Liver (tissue), 9 donors: Measurements from ENCODE around the gene HHAT. TPM values are rescaled to one million over a fixed set of nuclear protein-coding genes. Genes with fewer than 3 reads are reported as not detected.

Source experiments
- DNase-seq: peaks from one replicate; pipeline ENCODE4 v3.0.0-alpha.2; 2017; ENCODE audit warnings: low spot score
- H3K27ac ChIP-seq, 2 donors: one replicate each; pipeline ENCODE4 v1.7.0; 2013; ENCODE audit warnings: inconsistent platforms in 2 of 2, low read length in 2 of 2, control low read depth in 1 of 2, low read depth in 1 of 2, mild to moderate bottlenecking in 1 of 2
- H3K27me3 ChIP-seq, 4 donors: one replicate each; pipeline versions ENCODE4 v1.6.1 to v1.7.0; 2013; ENCODE audit warnings: low read length in 3 of 4, inconsistent platforms in 1 of 4, mild to moderate bottlenecking in 1 of 4, moderate library complexity in 1 of 4; ENCODE audit not compliant: control insufficient read depth in 4 of 4, insufficient read depth in 4 of 4
- H3K36me3 ChIP-seq, 4 donors: one replicate each; pipeline versions ENCODE4 v1.6.1 to v1.7.0; 2013; ENCODE audit warnings: low read length in 3 of 4, mild to moderate bottlenecking in 3 of 4, low read depth in 1 of 4, moderate library complexity in 1 of 4; ENCODE audit not compliant: control insufficient read depth in 4 of 4, insufficient read depth in 3 of 4
- H3K4me1 ChIP-seq, 4 donors: one replicate each; pipeline versions ENCODE4 v1.6.1 to v1.7.0; 2013; ENCODE audit warnings: low read length in 3 of 4, mild to moderate bottlenecking in 3 of 4, moderate library complexity in 1 of 4; ENCODE audit not compliant: control insufficient read depth in 4 of 4, insufficient read depth in 4 of 4
- H3K4me3 ChIP-seq, 3 donors: one replicate each; pipeline versions ENCODE4 v1.6.1 to v1.7.0; 2013; ENCODE audit warnings: low read length in 3 of 3, control low read depth in 1 of 3, low read depth in 1 of 3, mild to moderate bottlenecking in 1 of 3
- H3K9ac ChIP-seq, 2 donors: one replicate each; pipeline ENCODE4 v1.7.0; 2013; ENCODE audit warnings: low read length in 2 of 2, mild to moderate bottlenecking in 2 of 2, moderate library complexity in 2 of 2, control low read depth in 1 of 2, low read depth in 1 of 2
- H3K9me3 ChIP-seq, 4 donors: one replicate each; pipeline versions ENCODE4 v1.6.1 to v1.7.0; 2013; ENCODE audit warnings: low read length in 3 of 4; ENCODE audit not compliant: control insufficient read depth in 4 of 4
- EGR1 ChIP-seq, 2 donors: IDR thresholded peaks; 2 replicates each; pipeline ENCODE4 v1.6.1; 2016 to 2018; ENCODE audit warnings: antibody characterized with exemption in 2 of 2, low read depth in 2 of 2
- FOXA1 ChIP-seq: IDR thresholded peaks from 2 replicates; pipeline ENCODE4 v1.6.1; 2016; ENCODE audit warnings: antibody characterized with exemption
- FOXA2 ChIP-seq: IDR thresholded peaks from 2 replicates; pipeline ENCODE4 v1.6.1; 2016; ENCODE audit warnings: antibody characterized with exemption
- GABPA ChIP-seq, 2 donors: IDR thresholded peaks in 1 of 2; conservative IDR thresholded peaks in 1 of 2; 2 replicates each; pipeline ENCODE4 v1.6.1; 2016; ENCODE audit warnings: antibody characterized with exemption in 2 of 2, mild to moderate bottlenecking in 1 of 2, moderate library complexity in 1 of 2
- HNF4A ChIP-seq, 2 donors: conservative IDR thresholded peaks; 2 replicates each; pipeline ENCODE4 v1.6.1; 2016; ENCODE audit warnings: antibody characterized with exemption in 2 of 2, mild to moderate bottlenecking in 2 of 2
- HNF4G ChIP-seq: IDR thresholded peaks from 2 replicates; pipeline ENCODE4 v1.6.1; 2016; ENCODE audit warnings: antibody characterized with exemption
- JUND ChIP-seq, 2 donors: IDR thresholded peaks; 2 replicates each; pipeline ENCODE4 v1.6.1; 2016; ENCODE audit warnings: antibody characterized with exemption in 2 of 2
- NR2F2 ChIP-seq: IDR thresholded peaks from 2 replicates; pipeline ENCODE4 v1.6.1; 2016; ENCODE audit warnings: antibody characterized with exemption
- RAD21 ChIP-seq, 2 donors: IDR thresholded peaks; 2 replicates each; pipeline ENCODE4 v1.6.1; 2016; ENCODE audit warnings: antibody characterized with exemption in 2 of 2, mild to moderate bottlenecking in 2 of 2
- RXRA ChIP-seq, 2 donors: IDR thresholded peaks; 2 replicates each; pipeline ENCODE4 v1.6.1; 2017 to 2018; ENCODE audit warnings: antibody characterized with exemption in 2 of 2, mild to moderate bottlenecking in 1 of 2
- SP1 ChIP-seq: IDR thresholded peaks from 2 replicates; pipeline ENCODE4 v1.6.1; 2018; ENCODE audit warnings: antibody characterized with exemption, mild to moderate bottlenecking
- TAF1 ChIP-seq: conservative IDR thresholded peaks from 2 replicates; pipeline ENCODE4 v1.6.1; 2016; ENCODE audit warnings: antibody characterized with exemption, mild to moderate bottlenecking
- YY1 ChIP-seq: IDR thresholded peaks from 2 replicates; pipeline ENCODE4 v1.6.1; 2016; ENCODE audit warnings: antibody characterized with exemption, mild to moderate bottlenecking
- WGBS: extraction: QIAGEN DNeasy Blood & Tissue Kit; methylation state at CpG from one replicate; pipeline ENCODE4 v1.1.7; 2013; 5-methylcytosine and 5-hydroxymethylcytosine counted together
- polyA plus RNA-seq, 2 donors: library from polyadenylated mRNA; stranded (reverse) in 1 of 2; unstranded in 1 of 2; fragments of 200-250 nt in 1 of 2; fragments of >200 nt in 1 of 2; fragmentation: Nextera tagmentation in 1 of 2; extraction: Ambion mirVana in 1 of 2; gene quantifications; one replicate each; pipeline versions ENCODE4 v1.2.1 to v1.2.3, GENCODE V29; 2013 to 2015
- total RNA-seq, 2 donors: library from RNA; depleted of rRNA; stranded (reverse); fragments of >200 nt; gene quantifications; one replicate each; pipeline ENCODE4 v1.2.3, GENCODE V29; 2014
- TF ChIP-seq, protein P1 (sequence below): IDR thresholded peaks from 2 replicates; pipeline ENCODE4 v1.6.1; 2016; ENCODE audit warnings: antibody characterized with exemption
- TF ChIP-seq, protein P2 (sequence below): IDR thresholded peaks from 2 replicates; pipeline ENCODE4 v1.6.1; 2016; ENCODE audit warnings: antibody characterized with exemption
- TF ChIP-seq, protein P3 (sequence below): IDR thresholded peaks from 2 replicates; pipeline ENCODE4 v1.6.1; 2016; ENCODE audit warnings: antibody characterized with exemption
- TF ChIP-seq, protein P4 (sequence below): fragments of 150-350 bp; IDR thresholded peaks from 2 replicates; pipeline ENCODE4 v1.5.1; 2017; ENCODE audit warnings: improper control_type of control experiment, low read depth, low read length; ENCODE audit not compliant: missing input control
- donor health status: healthy.
- donor health status: healthy.
- donor health status: healthy.
- donor health status: healthy.
- donor health status: healthy.

HHAT gene
- total and polyA plus RNA-seq, 4 donors: 1.3 to 2.2 (median 1.6) TPM

DNA sequence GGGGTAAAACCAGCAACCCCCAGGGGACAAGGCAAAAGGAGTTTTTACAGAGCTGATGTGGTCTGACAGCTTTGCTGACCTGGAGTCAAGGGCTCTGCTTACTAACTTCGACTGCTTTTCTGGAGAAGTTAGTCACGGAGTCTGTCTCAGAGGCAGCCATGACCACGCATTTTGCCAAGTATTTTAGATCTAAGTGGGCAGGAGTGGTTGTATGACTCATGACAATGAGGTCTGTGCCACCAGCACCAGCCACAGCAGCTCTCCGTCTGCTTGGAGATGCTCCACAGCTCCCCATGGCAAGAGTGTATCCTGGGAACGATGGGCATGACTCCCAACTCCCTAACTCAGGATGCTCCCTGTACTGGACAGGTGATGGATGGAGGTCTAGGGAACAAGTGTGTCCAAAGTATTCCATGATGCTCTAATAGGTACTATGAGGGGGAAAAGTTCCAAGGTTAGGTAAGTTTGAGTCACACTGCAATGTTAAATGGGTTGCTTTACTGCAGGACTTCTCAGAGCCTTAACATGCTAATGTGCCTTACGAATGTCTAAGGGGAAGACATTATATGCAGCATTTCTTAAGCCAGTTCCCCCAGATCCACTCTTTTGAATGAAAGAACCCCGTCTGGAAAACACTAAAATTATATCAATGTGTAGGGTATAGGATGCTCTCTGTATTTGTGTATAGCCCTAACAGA, 359.0 kb downstream of the HHAT start:
- WGBS: 92% methylated on average over 7 of the region's 7 CpGs
- Histone ChIP-seq H3K27ac (no peak overlapping the region), H3K9ac (no peak overlapping the region), H3K4me3 (no peak overlapping the region), H3K36me3 (no peaks in the 10 kb centered on the region), H3K27me3 (no peaks in the 10 kb centered on the region), H3K4me1 (peaks cover 6 to 11% (median 9%) of the 10 kb centered on the region in 4 donors), H3K9me3 (no peaks in the 10 kb centered on the region)
- DNase-seq: no peak
- TF ChIP-seq SP1: no peak
- TF ChIP-seq RXRA (IDR thresholded peaks at IDR 0.05): no peak
- TF ChIP-seq, protein P1, sequence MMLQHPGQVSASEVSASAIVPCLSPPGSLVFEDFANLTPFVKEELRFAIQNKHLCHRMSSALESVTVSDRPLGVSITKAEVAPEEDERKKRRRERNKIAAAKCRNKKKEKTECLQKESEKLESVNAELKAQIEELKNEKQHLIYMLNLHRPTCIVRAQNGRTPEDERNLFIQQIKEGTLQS: no peak
- TF ChIP-seq YY1: no peak
- no peak for TF ChIP-seq RAD21 (IDR thresholded peaks at IDR 0.05)
- no peak for TF ChIP-seq FOXA1
- no peak for TF ChIP-seq NR2F2
- TF ChIP-seq, protein P2, sequence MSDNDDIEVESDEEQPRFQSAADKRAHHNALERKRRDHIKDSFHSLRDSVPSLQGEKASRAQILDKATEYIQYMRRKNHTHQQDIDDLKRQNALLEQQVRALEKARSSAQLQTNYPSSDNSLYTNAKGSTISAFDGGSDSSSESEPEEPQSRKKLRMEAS: no peak

DNA sequence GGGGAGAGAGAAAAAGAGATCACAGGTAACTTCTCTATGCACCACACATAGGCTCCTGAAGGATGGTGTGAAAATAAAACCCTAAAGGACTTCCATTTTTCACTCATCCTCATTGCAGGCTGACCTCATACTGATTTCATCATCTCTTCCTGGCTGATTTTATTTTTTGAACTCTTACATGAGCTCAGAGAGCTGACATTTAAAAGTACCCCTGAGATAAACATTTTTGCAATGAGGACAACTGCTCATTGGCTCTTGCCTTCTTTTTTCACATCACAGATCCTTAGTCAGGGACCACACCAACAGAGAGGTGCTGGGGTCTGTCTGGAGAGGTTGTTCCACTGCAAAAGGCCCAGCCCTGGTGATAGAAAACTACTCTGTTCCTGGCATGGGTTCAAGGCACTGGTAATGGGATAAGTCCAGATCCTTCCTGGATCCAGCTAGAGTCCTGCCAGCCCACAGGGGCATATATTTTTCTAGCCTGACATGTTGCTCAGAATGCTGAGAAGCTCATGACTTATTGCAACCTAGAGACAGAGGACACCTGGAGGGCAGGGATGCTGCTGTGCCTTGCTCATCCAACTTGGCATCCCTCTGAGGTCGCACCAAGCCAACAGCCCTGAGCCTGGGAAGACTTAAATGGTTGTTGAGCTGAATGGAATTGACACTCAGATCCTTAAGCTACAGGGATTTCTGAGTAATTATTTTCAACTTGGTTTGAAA, 360.0 kb downstream of the HHAT start:
- no peak overlapping the region for H3K4me3 ChIP-seq
- TF ChIP-seq, protein P1: no peak
- TF ChIP-seq FOXA2 (no peak), YY1 (no peak), SP1 (no peak), EGR1 (IDR thresholded peaks at IDR 0.05; ENCODE audit: low read depth in 2 of 2) (no peak), RAD21 (IDR thresholded peaks at IDR 0.05) (no peak), HNF4G (no peak), TAF1 (no peak)
- TF ChIP-seq, protein P3, sequence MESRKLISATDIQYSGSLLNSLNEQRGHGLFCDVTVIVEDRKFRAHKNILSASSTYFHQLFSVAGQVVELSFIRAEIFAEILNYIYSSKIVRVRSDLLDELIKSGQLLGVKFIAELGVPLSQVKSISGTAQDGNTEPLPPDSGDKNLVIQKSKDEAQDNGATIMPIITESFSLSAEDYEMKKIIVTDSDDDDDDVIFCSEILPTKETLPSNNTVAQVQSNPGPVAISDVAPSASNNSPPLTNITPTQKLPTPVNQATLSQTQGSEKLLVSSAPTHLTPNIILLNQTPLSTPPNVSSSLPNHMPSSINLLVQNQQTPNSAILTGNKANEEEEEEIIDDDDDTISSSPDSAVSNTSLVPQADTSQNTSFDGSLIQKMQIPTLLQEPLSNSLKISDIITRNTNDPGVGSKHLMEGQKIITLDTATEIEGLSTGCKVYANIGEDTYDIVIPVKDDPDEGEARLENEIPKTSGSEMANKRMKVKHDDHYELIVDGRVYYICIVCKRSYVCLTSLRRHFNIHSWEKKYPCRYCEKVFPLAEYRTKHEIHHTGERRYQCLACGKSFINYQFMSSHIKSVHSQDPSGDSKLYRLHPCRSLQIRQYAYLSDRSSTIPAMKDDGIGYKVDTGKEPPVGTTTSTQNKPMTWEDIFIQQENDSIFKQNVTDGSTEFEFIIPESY: no peak
- TF ChIP-seq, protein P2: no peak
- H3K27me3 ChIP-seq: no peaks in the 10 kb centered on the region
- no peaks in the 10 kb centered on the region for H3K9me3 ChIP-seq
- no peak overlapping the region for H3K9ac ChIP-seq
- no peaks in the 10 kb centered on the region for H3K36me3 ChIP-seq
- peaks cover 6 to 11% (median 9%) of the 10 kb centered on the region in 4 donors for H3K4me1 ChIP-seq
- H3K27ac ChIP-seq: no peak overlapping the region
- 97% methylated on average over 1 of the region's 1 CpG for WGBS
- no peak for DNase-seq

DNA sequence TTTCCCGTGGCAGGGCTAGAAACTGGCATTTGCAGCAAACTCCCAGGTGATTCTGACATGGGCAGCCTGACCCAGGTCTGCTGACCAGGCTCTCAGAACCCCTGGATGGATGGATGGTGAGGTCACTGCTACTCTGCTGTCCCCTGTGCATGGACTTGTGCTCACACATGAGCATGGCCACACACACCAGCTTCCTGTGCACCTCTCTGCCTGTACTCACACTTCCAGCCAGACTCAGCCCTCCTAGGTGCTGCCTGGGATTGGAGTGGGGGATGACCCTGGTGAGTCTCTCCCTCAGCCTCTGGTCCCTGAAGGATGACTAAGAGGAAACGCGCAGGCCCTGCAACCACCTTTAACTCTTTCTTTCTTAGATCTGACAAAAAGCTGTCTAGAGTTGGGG, 361.1 kb downstream of the HHAT start:
- peaks cover 6 to 11% (median 9%) of the 10 kb centered on the region in 4 donors for H3K4me1 ChIP-seq
- H3K4me3 ChIP-seq: no peak overlapping the region
- H3K36me3 ChIP-seq: no peaks in the 10 kb centered on the region
- H3K27me3 ChIP-seq: no peaks in the 10 kb centered on the region
- H3K9me3 ChIP-seq: no peaks in the 10 kb centered on the region
- WGBS: 93% methylated on average over 3 of the region's 3 CpGs
- H3K9ac ChIP-seq: no peak overlapping the region
- TF ChIP-seq YY1 (no peak), JUND (IDR thresholded peaks at IDR 0.05) (no peak), NR2F2 (no peak), GABPA (IDR thresholded peaks at IDR 0.05 in 1 of 2, conservative IDR thresholded peaks at IDR 0.05 in 1 of 2) (no peak), FOXA1 (no peak), RAD21 (IDR thresholded peaks at IDR 0.05) (no peak), RXRA (IDR thresholded peaks at IDR 0.05) (no peak), FOXA2 (no peak), EGR1 (IDR thresholded peaks at IDR 0.05; ENCODE audit: low read depth in 2 of 2) (no peak), SP1 (no peak), HNF4G (no peak), HNF4A (conservative IDR thresholded peaks at IDR 0.05) (no peak)
- TF ChIP-seq, protein P2: no peak
- TF ChIP-seq, protein P3: no peak
- TF ChIP-seq, protein P4, sequence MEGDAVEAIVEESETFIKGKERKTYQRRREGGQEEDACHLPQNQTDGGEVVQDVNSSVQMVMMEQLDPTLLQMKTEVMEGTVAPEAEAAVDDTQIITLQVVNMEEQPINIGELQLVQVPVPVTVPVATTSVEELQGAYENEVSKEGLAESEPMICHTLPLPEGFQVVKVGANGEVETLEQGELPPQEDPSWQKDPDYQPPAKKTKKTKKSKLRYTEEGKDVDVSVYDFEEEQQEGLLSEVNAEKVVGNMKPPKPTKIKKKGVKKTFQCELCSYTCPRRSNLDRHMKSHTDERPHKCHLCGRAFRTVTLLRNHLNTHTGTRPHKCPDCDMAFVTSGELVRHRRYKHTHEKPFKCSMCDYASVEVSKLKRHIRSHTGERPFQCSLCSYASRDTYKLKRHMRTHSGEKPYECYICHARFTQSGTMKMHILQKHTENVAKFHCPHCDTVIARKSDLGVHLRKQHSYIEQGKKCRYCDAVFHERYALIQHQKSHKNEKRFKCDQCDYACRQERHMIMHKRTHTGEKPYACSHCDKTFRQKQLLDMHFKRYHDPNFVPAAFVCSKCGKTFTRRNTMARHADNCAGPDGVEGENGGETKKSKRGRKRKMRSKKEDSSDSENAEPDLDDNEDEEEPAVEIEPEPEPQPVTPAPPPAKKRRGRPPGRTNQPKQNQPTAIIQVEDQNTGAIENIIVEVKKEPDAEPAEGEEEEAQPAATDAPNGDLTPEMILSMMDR: no peak
- H3K27ac ChIP-seq: no peak overlapping the region
- DNase-seq: no peak
